CMK (cell line): ENCODE measurements around the gene EIF3A.
A peak's percentile ranks its signal among the peaks of the same experiment; 100 is the strongest.
"Not testable (repeated sequence)": the region's sequence is repeated elsewhere in the genome, so short reads cannot be mapped to it uniquely, and the experiment has no call there.

Experiments
- DNase-seq: peaks from one replicate; pipeline ENCODE4 v3.0.0-alpha.2; 2010; ENCODE audit warnings: low read depth

Gene EIF3A

GRCh38 chr10:119049777-119050176 lies 30.8 kb downstream of the EIF3A start:
- DNase-seq, result no peak

- DNase-seq, result no peak
Measured at GRCh38 chr10:119049361-119049760, 31.3 kb downstream of the EIF3A start.

- DNase-seq, result no peak
Measured at GRCh38 chr10:119045561-119045960, 35.1 kb downstream of the EIF3A start.

GRCh38 chr10:119042169-119042568 lies 38.4 kb downstream of the EIF3A start:
- no peak for DNase-seq

GRCh38 chr10:119041326-119041725 lies 39.3 kb downstream of the EIF3A start:
- no peak for DNase-seq

- no peak for DNase-seq
Measured at GRCh38 chr10:119039161-119039560, 41.5 kb downstream of the EIF3A start.

- no peak for DNase-seq
Measured at GRCh38 chr10:119031496-119032059, 49.0 kb downstream of the EIF3A start.

GRCh38 chr10:119030421-119031250 lies 50.0 kb downstream of the EIF3A start:
- peak; percentile 9 for DNase-seq

GRCh38 chr10:119029613-119030420 lies 50.8 kb downstream of the EIF3A start, which contains the start of gene NANOS1:
Gene NANOS1, plus strand, starts transcription at chr10:119029714. Its CDS starts 88 bp downstream, at chr10:119029802.
- DNase-seq, result no peak

GRCh38 chr10:119028900-119029612 lies 51.6 kb downstream of the EIF3A start:
- DNase-seq, result peak; percentile 31

- DNase-seq, result not testable (repeated sequence)
Measured at GRCh38 chr10:119028445-119028899, 52.1 kb downstream of the EIF3A start.

GRCh38 chr10:119026301-119027110 lies 54.1 kb downstream of the EIF3A start:
- DNase-seq, result no peak

- DNase-seq, result no peak
Measured at GRCh38 chr10:119025776-119026175, 54.8 kb downstream of the EIF3A start.

GRCh38 chr10:119025336-119025735 lies 55.3 kb downstream of the EIF3A start:
- no peak for DNase-seq

- no peak for DNase-seq
Measured at GRCh38 chr10:119024882-119025281, 55.7 kb downstream of the EIF3A start.

- no peak for DNase-seq
Measured at GRCh38 chr10:119023553-119023868, 57.1 kb downstream of the EIF3A start.

- no peak for DNase-seq
Measured at GRCh38 chr10:119022846-119023552, 57.6 kb downstream of the EIF3A start.

- DNase-seq, result no peak
Measured at GRCh38 chr10:119020627-119020946, 60.0 kb downstream of the EIF3A start.

- DNase-seq, result no peak
Measured at GRCh38 chr10:119007211-119007574, 73.4 kb downstream of the EIF3A start.

- DNase-seq, result no peak
Measured at GRCh38 chr10:119006451-119007210, 74.0 kb downstream of the EIF3A start.
